COLO668 (cell line): Measurements from ENCODE around the gene TGFBR2.

ENCODE experiments used
- DNase-seq: peaks from one replicate; lab custom pipeline; 2025; ENCODE audit not compliant: unreplicated experiment; lab: John Stamatoyannopoulos, UW

Gene TGFBR2

GRCh38 chr3:30688776-30689641 is 82.6 kb downstream of the TGFBR2 start:
- no peak for DNase-seq

DNA sequence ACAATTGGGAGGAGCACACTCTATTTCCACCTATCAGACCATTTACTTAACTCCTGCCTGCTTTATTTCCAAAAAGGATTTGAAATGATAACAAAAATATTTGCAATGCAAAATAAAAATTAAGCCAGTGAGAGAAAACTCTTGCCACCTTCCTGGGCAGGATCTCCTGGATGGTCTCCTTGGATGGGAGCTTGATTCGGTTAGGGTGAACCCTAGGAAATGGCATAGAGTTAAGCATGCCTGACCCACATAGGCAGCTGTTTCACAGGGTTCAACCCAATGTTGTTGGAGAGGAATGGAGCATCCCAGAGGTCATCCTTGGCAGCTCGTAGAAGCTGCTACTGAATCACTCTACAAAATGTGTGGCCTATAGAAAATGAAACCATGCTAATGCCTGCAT is 83.8 kb downstream of the TGFBR2 start:
- no peak for DNase-seq

- no peak for DNase-seq
These were observed 85.0 kb downstream of the TGFBR2 start for GRCh38 chr3:30691249-30691880.

- no peak for DNase-seq
These were observed 85.5 kb downstream of the TGFBR2 start for GRCh38 chr3:30691944-30692343.

GRCh38 chr3:30692498-30693130 is 86.2 kb downstream of the TGFBR2 start:
- no peak for DNase-seq

DNA sequence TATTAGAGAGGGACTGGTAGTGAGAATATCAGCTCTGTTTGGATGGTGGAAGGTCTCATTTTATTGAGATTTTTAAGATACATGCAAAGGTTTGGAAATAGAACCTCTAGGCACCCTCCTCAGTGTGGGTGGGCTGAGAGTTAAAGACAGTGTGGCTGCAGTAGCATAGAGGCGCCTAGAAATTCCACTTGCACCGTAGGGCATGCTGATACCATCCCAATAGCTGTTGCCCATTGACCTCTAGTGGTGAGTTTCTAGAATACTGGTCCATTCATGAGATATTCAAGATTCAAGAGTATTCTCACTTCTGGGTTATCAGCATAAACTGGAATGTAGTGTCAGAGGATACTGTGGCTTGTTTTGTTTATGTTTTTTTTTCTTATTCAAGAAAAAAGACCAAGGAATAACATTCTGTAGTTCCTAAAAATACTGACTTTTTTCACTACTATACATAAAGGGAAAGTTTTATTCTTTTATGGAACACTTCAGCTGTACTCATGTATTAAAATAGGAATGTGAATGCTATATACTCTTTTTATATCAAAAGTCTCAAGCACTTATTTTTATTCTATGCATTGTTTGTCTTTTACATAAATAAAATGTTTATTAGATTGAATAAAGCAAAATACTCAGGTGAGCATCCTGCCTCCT is 87.2 kb downstream of the TGFBR2 start:
- peak; percentile 20 for DNase-seq

DNA sequence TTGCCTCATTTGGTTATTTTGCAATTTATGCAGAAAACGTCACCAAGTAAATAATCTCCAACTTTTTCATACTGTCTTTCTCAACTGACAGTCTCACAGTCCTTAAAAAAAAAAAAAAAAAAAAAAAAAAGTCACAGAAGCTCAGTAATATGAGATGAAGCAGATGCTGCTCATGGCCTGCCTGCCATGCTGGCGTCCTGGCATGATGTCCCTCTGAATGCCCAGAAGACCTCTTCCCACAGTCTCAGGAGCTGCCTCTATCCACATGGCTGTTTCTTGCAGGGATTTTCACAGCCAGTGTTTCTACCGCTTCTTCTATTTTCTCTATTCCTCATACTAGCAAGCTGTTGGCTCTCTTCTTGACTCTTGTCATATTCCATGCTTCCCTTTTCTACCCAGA is 87.7 kb downstream of the TGFBR2 start:
- DNase-seq = no peak

GRCh38 chr3:30694668-30695067 is 88.3 kb downstream of the TGFBR2 start:
- DNase-seq = no peak

DNA sequence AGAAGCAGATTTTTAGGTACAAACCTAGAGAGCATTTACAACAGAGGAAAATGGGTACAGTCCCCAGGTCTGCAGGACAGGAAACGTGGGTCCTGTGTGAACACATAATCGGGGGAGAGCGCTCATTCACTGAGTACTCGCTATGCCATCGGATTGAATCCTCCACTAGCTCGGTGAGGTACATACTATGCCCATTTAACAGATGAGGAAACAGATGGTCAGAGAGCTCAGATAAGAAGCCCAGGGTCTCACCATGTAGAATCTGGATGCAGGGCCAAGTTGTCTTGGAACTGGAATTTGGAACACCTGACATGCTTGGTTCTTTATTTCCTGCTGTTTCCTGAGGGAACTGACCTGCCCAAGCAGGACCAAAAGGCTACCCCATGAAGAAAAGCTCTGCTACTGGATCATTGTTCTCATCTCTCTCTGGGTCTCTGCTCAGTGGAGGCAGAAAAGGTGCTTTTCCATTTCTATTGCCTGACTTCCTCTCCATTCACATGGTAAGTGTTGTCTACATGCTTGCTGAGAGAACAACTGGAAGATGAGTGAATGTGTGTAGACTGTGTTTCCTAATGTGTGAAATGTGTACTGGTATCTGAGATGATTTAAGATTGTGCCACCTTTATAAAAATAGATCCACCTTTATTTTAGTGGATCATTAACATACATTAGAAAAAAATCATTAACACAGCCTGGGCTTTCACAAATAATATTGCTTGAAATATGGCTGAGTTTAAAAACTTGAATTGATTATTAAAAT is 89.1 kb downstream of the TGFBR2 start:
- no peak for DNase-seq

DNA sequence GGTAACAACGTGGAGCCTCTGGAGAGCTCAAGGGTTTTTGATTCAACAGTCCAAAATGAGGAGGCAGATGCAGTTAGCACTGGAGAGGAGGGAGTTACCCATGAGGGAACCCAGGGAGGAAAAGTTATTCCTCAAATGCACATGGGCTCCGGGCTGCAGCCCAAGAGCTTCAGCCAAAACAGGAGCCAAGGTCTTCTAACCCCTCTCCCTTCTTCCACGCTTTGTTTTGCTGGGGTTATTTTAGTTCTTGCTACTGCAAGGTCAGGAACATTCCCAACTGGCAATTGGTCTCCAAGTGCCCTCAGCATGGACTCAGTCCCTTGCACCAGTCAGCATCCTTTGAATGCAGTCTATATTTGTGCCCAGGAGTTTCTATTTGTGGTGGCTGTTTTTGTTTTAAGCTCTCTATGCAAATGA is 90.0 kb downstream of the TGFBR2 start:
- DNase-seq = no peak

- no peak for DNase-seq
These were observed 90.5 kb downstream of the TGFBR2 start for GRCh38 chr3:30696896-30697295.

GRCh38 chr3:30698549-30698948 is 92.1 kb downstream of the TGFBR2 start:
- no peak for DNase-seq

DNA sequence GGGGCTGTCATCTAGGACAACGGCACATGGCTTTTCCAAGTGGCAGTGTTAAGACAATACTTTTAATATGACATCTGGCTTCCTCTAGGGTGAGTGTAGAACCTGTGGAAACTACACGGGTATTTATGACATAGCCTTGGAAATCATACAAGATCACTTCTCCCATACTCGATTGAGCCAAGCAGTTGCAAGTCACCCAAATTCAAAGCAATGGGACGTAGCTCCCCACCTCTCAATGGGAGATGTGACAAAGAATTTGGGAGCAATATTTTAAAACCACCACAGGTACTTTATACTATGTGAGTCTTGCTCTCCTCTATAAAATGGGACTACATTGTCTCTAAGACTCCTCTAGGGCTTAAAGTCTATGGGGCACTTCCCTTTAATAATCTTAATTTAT is 93.5 kb downstream of the TGFBR2 start:
- DNase-seq = no peak

DNA sequence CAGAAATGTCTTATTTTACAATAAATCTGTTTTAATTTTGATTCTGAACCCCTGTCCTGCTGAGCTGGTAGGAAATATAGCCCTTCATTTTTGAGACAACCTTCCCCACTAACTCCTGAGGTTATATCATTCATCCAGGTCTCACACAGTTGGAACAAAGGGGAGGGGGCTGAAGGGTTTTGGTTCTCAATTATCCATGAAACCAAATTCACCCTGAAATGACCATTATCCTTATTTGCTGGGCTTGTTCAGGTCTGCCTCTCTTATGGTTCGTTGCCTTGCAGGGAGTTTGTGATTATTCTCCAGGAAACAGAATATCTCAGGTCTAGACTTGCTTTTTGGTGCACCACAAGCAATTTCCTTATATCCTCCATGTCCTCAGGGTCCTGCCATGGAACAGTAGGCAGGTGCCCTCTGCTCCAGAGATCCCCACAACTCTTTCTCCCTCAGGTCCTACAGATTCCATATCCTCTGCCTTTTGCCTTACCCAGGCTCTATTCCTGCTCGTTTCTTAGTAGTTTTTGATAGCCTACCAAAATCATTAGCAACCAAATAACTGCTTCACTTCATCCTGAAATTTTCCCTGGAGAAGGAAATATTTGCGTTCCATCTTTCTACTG is 94.4 kb downstream of the TGFBR2 start:
- no peak for DNase-seq

- no peak for DNase-seq
These were observed 95.8 kb downstream of the TGFBR2 start for GRCh38 chr3:30702038-30702827.

GRCh38 chr3:30702828-30703397 is 96.5 kb downstream of the TGFBR2 start:
- no peak for DNase-seq

DNA sequence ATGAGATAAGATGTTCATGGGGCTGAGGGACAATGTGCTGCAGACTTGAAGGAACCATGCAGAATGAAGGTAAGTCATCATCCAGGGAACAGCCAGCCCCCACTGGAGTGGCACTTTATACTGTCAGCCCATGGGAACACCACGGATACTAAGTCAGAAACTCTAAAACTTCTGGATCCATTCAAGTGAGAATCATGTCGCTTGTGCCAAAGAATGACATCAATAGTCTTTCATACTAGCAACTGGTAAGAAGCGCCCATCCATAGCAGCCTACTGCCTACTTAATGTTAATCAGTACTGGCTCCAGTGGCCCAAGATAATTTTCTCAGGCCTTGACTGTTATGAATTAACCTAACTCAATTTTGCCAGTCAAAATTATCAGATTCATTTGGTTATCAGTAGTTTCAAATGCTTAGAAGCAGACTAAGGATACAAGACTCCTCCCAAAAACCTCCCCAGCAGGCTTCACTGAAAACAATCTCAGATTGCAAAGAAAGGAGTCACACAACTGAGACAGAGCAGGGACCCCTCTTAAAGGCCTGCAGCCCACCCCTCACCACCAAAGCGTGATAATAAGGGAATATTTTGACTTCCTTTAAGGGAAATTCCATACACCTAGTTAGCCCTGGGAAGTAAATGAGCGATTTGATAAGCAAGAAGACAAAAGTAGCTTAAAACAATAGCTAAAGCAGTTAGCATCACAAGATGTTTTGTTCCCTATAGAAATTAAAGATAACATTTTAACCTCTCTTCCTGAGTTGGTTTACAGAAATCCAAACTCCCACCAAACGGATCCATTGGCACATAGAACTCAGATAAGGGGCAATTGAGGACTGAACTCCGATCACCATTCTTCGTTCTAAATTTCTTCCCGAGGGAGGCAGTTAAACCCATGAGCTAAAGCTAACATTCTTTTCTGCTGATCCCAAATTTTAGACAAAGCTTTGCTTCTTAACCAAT is 98.8 kb downstream of the TGFBR2 start:
- no peak for DNase-seq

- DNase-seq = no peak
These were observed 101.4 kb downstream of the TGFBR2 start for GRCh38 chr3:30707825-30708224.
